Astrocyte of the spinal cord (primary cell): ENCODE results near the gene ADAMTS6.

ENCODE experiments used
- DNase-seq: peaks from one replicate; pipeline ENCODE4 v3.0.0; 2011; ENCODE audit warnings: low read depth, low spot score
- H3K4me3 ChIP-seq: 2 replicates; pipeline ENCODE4 v1.5.1; 2011; ENCODE audit warnings: low read depth, mild to moderate bottlenecking, low read length, moderate library complexity
- in situ Hi-C: cut with HindIII; loops from 2 replicates; pipeline ENCODE4 v1.10.0; 2017; ENCODE audit warnings: low sequenced_read_pairs
- TF ChIP-seq, protein P1 (sequence below): IDR thresholded peaks from 2 replicates; pipeline ENCODE4 v1.5.1; 2012; ENCODE audit warnings: low read depth, mild to moderate bottlenecking, low read length, inconsistent platforms

ADAMTS6 gene

DNA sequence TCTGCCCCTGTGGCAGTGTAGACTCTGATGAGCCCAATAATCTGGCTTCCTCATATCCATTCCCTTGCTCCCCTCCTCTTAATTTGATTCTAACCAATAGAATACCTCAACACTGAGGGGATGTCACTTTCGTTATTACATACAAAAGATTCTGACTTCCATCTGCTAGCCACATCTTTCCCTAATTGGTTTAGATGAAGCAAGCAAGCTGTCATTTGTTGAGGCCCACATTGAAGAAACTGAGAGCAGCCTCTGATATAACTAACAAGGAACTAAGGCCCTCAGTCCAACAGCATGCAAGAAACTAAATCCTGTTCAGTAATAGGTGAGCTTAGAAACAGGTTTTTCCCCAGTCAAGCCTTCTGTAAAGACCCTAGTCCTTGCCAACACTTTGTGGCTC lies 5.8 kb downstream of the ADAMTS6 start:
- no peak for DNase-seq
- TF ChIP-seq, protein P1, sequence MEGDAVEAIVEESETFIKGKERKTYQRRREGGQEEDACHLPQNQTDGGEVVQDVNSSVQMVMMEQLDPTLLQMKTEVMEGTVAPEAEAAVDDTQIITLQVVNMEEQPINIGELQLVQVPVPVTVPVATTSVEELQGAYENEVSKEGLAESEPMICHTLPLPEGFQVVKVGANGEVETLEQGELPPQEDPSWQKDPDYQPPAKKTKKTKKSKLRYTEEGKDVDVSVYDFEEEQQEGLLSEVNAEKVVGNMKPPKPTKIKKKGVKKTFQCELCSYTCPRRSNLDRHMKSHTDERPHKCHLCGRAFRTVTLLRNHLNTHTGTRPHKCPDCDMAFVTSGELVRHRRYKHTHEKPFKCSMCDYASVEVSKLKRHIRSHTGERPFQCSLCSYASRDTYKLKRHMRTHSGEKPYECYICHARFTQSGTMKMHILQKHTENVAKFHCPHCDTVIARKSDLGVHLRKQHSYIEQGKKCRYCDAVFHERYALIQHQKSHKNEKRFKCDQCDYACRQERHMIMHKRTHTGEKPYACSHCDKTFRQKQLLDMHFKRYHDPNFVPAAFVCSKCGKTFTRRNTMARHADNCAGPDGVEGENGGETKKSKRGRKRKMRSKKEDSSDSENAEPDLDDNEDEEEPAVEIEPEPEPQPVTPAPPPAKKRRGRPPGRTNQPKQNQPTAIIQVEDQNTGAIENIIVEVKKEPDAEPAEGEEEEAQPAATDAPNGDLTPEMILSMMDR = no peak

DNA sequence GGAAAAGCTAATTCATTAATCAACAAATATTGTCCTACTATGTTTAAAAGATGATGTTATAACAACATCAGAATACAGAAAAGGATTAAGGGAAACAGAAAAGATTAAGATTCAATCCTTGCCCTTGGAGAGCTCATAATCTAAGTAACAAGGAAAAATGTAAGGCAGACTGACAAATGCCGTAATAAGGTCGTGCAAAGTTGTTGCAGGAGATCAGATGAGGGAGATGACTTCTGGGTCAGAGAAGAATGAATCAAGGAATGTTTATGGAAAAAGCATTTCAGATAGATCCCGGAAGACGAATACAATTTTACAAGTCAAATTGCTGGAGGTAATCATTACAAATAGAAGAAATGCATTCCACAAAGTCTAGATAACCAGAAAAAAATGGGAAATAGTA lies 6.4 kb downstream of the ADAMTS6 start:
- in situ Hi-C loops = no loop called here
- TF ChIP-seq, protein P1 = no peak
- no peak for DNase-seq
- H3K4me3 ChIP-seq = no peak overlapping the region

More for the DNA sequence above, 5.8 kb downstream of the ADAMTS6 start:
- H3K4me3 ChIP-seq = no peak overlapping the region
- in situ Hi-C loops = no loop called here

DNA sequence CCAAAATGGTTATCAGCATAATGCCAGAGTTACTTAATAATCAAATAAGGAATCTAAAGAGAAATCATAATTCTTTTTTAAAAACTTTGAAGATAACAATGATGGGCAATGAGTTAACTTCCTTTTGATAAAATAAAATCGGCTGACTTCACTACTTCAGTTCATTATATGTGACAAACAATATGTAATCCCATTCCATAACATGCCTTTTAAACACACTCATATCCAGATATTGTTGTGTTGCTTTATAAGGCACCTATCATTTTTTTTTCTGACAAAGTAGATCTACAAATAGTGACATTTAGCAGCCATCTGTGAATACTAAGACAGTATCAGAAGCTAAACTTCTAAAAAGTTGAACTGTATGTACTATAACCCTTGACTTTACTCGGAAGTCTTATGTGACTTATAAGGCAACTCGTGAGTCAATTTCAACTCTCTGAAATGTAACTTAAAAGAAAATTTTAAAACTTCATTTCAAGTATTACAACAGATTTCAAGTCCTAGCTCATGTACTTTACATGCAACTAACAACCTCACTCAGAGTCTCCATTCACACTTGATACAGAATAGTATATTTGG lies 7.5 kb downstream of the ADAMTS6 start:
- in situ Hi-C loops = no loop called here
- H3K4me3 ChIP-seq = no peak overlapping the region
- DNase-seq = no peak
- TF ChIP-seq, protein P1 = no peak

DNA sequence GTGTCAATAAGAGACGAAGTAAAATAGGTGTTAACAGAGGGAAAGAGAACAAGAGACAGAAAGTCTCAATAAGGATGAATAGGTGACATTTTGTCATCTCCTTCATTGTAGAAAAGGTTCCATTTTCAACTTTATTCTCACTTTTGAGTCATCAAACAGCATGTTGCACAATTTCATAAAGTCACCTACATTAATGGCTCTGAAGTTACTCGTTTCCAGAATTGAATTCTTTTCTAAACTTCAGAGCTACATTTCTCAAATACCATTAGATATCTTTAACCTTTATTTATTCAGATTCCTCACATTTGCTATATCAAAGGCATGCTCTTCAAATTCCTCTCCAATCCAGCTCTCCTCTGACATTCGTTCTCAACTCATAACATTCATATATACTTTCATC lies 13.1 kb downstream of the ADAMTS6 start:
- H3K4me3 ChIP-seq = no peak overlapping the region
- TF ChIP-seq, protein P1 = no peak
- no peak for DNase-seq
- in situ Hi-C loops = no loop called here

DNA sequence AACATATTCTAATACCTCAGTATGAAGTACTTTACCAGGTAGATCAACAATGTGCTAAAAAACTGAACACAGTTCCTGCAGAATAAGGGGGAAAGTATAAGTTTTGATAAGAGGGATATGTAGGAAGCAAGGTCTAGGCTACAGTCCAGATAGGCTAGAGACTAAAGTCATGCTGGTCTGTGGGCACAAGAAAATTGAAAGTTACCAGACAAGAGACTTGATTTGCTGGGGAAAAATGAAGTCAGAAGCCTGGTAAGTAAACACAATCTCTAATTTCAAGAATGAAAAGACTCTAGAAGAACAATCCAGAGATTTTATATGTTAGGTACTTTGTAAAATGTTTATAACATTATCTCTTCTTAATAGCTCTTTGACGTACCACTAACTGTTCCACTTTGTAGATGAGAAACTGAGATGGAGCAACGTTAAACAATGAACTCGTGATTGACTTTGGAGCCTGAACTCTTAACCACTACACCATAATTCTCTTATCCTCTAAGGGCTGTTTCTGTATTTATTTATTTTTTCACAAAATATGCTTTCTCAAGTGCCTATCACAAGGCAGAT lies 19.5 kb downstream of the ADAMTS6 start:
- DNase-seq = no peak
- H3K4me3 ChIP-seq = no peak overlapping the region
- TF ChIP-seq, protein P1 = no peak
- in situ Hi-C loops = no loop called here

DNA sequence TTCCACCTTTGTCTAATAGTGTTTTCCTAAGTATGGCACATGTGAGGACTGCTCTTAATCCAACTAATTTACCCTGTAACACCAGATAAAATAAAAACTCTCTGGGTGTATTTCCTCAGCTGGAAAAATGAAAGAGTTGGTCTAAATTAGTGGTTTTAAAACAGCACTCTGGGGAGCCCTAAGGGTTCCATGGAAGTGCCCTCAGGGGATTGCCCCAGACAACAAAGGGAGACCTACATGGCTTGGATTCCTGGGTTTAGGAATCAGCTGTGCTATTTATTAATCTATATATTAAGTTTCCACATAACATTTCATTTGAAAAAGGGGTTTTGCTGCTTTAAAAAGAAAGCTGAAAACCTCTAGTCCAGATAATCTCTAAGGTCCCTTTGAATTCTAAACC lies 20.2 kb downstream of the ADAMTS6 start:
- no peak for DNase-seq
- in situ Hi-C loops = no loop called here
- no peak overlapping the region for H3K4me3 ChIP-seq
- TF ChIP-seq, protein P1 = no peak
